ENCODE measurements around the gene SSNA1. TPM values are rescaled to one million over a fixed set of nuclear protein-coding genes. Genes with fewer than 3 reads are reported as not detected.

SSNA1 gene
- total RNA-seq, 2 donors from 2014 or later: 43.7 to 84.7 TPM

DNA sequence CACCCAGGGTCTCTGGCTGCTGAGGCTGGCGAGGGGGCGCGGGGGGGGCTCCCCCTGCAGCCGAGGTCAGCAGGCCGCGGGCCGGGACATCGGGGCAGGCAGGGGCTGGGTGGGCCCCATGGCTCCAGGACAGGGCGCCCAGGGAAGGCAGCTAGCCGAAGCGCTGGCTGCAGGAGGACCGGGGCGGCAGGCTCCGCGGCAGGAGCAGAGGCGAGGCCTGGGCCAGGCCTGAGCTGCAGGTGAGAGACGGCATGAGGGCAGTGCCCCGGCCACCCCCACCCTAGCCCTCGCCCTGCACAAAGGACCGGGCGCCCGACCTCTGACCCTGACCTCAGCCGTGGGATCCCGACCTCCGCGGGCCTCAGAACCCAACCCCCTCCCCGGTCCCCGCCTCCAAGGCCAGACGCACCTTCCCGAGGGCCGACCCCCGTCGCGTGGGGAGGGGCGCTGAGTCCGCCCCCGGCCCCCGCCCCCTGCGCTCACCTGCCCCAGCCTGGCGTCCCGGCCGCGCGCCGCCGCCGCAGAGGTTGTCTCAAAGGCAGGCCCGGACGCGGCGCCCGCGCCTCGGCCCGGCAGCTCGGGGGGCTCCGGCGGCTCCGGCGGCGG, 33.1 kb downstream of the SSNA1 start:
- H3K4me3 Mint-ChIP-seq: no peak overlapping the region
- no peak for ATAC-seq (replicated peaks)
- H3K27me3 Mint-ChIP-seq: no peaks in the 10 kb centered on the region
- no peaks in the 10 kb centered on the region for H3K9me3 Mint-ChIP-seq
- no peaks in the 10 kb centered on the region for H3K36me3 Mint-ChIP-seq (ENCODE audit: low read depth)
- no peak overlapping the region for H3K27ac Mint-ChIP-seq
- no peaks in the 10 kb centered on the region for H3K4me1 Mint-ChIP-seq

DNA sequence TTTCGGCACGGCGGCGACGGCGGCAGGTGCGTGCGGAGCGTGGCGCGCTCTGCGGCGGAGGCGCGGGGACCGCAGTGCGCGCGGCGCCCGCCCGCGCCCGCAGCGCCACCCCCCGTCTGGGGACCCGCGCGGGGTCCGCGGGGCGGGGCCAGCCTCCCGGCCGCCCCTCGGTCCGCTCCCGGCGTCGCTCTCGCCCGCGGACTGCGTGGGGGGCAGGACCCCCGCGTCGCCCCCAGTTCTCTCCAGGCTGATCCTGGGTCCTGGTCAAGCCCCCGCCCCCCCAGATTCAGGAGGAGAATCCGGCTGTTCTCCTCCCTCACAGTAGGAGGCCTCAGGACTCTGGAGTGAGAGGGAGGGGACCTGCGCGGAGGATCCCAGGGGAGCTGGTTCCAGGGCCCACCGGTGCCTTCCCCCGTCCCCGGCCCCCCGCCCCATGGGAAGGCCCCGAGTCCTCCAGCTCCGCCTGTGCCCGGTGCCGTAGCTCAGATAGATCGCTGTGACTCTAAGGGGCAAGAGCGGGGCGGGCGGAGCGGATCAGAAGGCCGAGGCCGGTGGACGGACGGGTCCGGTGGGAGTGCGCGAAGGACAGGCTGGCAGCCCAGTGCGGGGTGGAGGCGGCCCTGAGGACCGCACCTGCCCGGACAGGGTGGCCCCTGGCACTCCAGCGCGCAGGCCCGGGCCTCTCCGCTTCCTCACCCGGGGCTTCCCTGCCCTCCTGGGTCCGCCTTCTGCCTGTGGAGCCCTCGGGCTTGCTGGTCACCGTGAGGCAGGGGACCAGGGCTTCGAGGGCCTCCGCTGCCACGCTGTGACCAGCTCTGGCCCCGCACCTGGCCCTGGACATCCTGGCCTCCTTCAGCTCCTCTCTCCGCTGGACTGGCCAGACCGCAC, 34.0 kb downstream of the SSNA1 start, which contains the start of gene RNF208:
TSS of gene RNF208 (minus strand) at position 51 of the 888 bp plus-strand sequence. CDS start 1,028 bp downstream, outside the sequence.
- Mint-ChIP-seq H3K27ac (peak within 1 kb of the TSS; percentile 36), H3K4me3 (peak within 1 kb of the TSS; percentile 71), H3K27me3 (peaks cover under 1% of the 10 kb centered on the region), H3K9me3 (no peaks in the 10 kb centered on the region), H3K4me1 (peaks cover 1% of the 10 kb centered on the region), H3K36me3 (ENCODE audit: low read depth) (no peaks in the 10 kb centered on the region)
- ATAC-seq (replicated peaks): no peak

DNA sequence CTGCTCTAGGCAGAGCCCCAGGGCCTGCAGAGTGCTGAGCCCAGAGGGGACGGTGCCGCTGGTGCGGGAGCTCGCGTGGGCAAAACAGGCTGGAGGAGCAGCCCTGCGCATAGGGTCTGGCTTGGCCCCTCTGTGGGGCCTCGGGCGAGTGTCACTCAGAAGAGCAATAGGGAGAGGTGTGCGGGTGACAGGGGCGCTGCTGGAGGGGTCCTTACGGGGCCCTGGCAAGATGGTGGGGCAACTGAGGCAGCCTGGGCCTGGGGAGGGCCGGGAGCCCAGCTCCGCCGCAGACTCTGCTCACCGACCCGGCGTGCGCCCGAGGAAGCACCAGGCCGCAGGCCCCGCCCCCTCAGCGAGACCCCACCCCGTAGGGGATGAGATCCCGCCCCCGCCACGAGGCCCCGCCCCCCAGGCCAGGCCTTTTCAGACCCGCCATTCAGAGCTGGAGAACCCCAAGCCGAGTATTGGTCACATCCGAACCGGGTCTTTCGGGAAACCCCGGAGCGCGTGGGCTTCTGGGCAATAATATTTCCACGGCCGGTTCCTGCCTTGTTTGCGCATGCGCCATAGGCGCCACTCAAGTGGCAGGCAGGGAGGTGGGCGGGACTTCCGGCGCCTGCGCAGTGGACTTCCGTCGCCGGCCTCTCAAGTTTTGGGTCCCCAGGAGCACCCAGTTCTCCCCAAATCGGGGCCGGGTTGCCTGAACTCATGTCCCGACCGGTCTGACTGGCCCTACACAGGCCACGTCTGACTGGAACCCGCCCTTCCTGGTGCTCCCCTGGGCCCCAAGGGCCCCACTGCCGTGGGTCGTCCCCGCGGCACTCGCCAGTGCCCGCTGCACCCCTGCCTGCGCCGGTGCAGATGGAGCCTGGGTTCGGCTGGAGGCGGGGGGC, 34.8 kb downstream of the SSNA1 start:
- peak overlapping the region; percentile 36 for H3K27ac Mint-ChIP-seq
- H3K4me1 Mint-ChIP-seq: peaks cover 5% of the 10 kb centered on the region
- peak overlapping the region; percentile 71 for H3K4me3 Mint-ChIP-seq
- H3K9me3 Mint-ChIP-seq: no peaks in the 10 kb centered on the region
- H3K36me3 Mint-ChIP-seq (ENCODE audit: low read depth): no peaks in the 10 kb centered on the region
- ATAC-seq (replicated peaks): peak; percentile 90
- H3K27me3 Mint-ChIP-seq: peaks cover 3% of the 10 kb centered on the region

DNA sequence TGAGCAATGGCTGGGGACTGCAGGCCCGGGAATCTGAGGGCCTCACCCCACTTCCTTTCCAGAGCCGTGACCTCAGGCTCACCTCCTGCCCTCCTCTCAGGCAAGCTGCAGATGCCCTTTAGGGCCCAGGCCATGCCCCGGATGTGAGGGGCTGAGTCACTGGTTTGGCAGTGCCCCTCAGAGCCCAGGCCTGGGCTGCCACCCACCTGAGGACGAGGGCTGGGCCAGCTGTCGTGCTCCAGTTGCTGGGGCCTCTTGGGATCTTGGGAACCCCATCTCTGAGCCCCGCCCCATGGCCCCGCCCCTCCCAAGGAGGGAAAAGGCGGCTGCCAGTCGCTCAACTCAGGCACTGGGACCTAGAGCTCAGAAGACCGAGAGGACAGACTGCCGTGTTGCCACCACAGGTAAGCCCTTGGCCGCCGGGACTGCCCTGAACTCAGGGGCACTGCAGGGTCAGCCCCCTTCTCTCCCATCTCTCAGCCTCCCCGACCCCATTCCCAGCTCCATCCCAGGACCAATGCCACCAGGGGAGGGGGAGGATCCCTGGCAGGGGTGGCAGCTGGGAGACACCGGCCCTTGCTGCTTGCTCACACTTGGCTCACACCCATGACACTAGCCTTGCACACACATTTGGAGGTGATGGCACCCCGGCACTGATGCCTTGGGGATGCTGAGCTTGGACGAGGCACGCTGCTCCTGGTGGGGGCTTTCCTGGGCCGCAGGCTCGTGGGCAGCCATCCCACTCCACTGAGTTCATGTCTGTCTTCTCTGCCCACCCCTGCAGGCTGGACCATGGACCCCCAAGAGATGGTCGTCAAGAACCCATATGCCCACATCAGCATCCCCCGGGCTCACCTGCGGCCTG, 36.6 kb downstream of the SSNA1 start, which contains the start of gene CYSRT1:
TSS of gene CYSRT1 (plus strand) at position 345 of the 865 bp plus-strand sequence. CDS start at position 793, 448 bp downstream.
- ATAC-seq (replicated peaks): no peak
- Mint-ChIP-seq H3K4me3 (peak within 1 kb of the TSS; percentile 71), H3K27ac (no peak within 1 kb of the TSS), H3K9me3 (no peaks in the 10 kb centered on the region), H3K27me3 (peaks cover 3% of the 10 kb centered on the region), H3K36me3 (ENCODE audit: low read depth) (no peaks in the 10 kb centered on the region), H3K4me1 (peaks cover 5% of the 10 kb centered on the region)

DNA sequence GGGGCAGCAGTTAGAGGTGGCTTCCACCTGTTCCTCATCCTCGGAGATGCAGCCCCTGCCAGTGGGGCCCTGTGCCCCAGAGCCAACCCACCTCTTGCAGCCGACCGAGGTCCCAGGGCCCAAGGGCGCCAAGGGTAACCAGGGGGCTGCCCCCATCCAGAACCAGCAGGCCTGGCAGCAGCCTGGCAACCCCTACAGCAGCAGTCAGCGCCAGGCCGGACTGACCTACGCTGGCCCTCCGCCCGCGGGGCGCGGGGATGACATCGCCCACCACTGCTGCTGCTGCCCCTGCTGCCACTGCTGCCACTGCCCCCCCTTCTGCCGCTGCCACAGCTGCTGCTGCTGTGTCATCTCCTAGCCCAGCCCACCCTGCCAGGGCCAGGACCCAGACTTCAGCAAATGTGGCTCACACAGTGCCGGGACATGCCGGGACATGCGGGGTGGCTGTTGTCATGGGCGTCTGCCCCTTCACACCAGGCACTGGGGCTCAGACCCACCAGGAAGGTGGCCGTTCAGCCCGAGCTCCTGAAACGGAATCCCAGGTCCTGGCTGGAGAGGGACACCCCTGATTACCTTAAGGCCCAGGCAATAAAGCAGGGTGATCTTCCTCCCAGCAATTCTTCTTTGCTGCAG, 37.3 kb downstream of the SSNA1 start:
- no peak overlapping the region for H3K27ac Mint-ChIP-seq
- ATAC-seq (replicated peaks): no peak
- no peak overlapping the region for H3K4me3 Mint-ChIP-seq
- H3K9me3 Mint-ChIP-seq: no peaks in the 10 kb centered on the region
- H3K27me3 Mint-ChIP-seq: peaks cover 3% of the 10 kb centered on the region
- H3K36me3 Mint-ChIP-seq (ENCODE audit: low read depth): no peaks in the 10 kb centered on the region
- H3K4me1 Mint-ChIP-seq: peaks cover 5% of the 10 kb centered on the region

DNA sequence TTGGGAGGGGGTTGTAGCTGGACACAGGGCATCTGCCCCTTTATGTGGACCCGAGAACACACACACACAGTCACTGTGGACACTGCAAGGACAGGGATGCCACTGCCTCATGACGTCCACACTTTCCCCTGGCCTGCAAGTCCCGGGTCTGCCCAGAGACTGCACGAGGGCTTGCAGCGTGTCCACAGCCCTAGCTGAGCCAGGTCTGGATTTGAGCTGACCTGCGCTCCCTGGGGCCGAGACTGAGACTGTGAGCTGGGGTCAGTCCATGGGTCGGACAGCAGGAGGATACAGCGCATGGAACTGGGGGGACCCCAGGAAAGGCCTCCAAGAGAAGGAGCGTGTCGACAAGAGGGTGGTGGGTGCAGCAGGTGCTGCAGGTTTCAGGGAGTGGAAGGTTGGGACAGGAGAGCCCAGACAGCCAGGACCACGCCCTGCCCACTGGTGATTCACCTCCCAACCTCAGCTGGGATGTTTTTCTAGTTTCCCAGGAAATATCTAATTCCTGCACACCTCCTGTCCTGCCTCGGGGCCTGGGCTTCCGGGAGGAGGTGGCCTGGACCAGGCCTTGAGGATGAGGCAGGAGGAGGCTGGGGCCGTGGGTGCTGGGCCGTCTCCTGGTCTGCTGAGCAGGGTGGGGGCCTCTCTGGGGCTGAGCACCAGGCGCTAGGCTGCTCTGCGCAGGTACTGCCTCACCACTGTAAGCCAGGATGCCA, 38.0 kb downstream of the SSNA1 start:
- no peaks in the 10 kb centered on the region for H3K9me3 Mint-ChIP-seq

DNA sequence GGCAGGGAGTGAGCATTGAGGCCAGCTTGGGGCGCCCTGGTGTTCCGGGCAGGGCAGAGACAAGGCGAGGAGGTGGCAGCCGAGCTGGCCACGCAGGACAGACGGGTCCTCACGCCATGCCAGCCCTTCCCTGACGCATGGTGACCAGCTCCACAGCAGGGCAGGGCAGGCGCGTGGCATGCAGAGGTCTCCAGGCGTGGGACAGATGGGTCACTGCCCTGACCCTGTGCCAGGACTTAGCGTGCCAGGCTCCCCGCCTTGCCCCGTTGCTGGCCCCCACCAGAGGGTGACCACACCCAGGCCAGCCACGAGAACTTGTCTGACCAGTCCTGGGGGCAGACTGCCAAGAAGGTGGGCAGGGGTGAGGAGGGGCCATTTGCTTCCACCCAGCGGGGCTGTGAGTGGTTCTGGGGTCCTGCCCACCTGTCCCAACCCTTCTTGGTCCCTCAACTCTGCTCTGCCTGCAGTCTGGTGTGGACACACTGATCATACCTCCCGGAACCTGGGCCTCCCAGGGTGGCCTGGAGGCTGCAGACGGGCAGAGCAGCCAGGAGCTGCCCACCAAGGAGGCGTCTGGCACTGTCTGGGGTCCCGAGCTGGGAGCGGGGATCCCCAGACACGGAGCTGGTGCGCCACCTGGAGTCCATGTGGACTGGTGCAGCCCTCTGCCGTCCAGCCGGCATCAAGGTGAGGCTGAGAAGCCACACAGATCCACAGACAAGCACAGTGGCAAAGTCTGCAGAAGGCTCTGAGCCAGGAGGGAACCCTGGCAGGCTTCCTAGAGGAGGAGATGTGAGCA, 38.8 kb downstream of the SSNA1 start, which contains the start of gene RNF224:
TSS of gene RNF224 (plus strand) at position 449 of the 799 bp plus-strand sequence. CDS start 834 bp downstream, outside the sequence.
- ATAC-seq (replicated peaks): peak; percentile 48
- no peaks in the 10 kb centered on the region for H3K9me3 Mint-ChIP-seq
- peaks cover 3% of the 10 kb centered on the region for H3K27me3 Mint-ChIP-seq
- no peak within 1 kb of the TSS for H3K4me3 Mint-ChIP-seq
- no peaks in the 10 kb centered on the region for H3K36me3 Mint-ChIP-seq (ENCODE audit: low read depth)
- H3K4me1 Mint-ChIP-seq: peaks cover 5% of the 10 kb centered on the region
- no peak within 1 kb of the TSS for H3K27ac Mint-ChIP-seq

More for the DNA sequence above, 38.0 kb downstream of the SSNA1 start:
- Mint-ChIP-seq H3K27ac (no peak overlapping the region), H3K36me3 (ENCODE audit: low read depth) (no peaks in the 10 kb centered on the region), H3K4me3 (no peak overlapping the region), H3K4me1 (peaks cover 5% of the 10 kb centered on the region), H3K27me3 (peaks cover 3% of the 10 kb centered on the region)
- no peak for ATAC-seq (replicated peaks)

DNA sequence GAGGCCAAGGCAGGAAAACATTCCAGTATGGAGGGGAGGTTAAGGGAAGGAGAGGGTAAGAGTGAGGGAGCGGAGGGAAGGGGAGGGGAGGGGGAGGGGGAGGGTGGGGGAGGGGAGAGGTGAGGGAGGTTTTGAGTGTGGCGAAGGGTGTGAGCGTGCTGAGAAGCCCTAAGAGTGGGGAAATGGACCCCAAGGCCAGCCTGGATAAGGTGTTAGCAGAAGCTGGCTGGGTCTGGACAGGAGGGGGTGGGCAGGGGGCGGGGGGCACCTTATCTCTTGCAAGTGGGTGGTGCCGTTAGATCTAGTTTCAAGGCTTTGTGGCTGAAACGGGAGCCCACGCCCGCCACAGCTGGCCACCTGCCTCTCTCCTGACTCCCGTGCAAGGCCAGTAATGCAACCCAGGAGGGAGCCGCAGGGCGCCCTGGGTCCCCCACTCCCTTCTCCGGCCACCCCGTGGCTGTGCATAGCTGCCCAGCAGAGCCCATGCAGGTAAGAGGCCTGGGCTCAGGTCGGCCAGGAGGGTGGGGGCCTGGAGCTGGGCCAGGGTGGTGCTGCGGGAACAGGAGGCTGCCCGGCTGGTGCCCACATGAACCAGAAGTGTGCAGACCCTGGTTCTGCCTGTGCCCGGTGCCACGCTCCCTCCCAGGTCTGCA, 39.5 kb downstream of the SSNA1 start:
- H3K4me3 Mint-ChIP-seq: no peak overlapping the region
- ATAC-seq (replicated peaks): no peak
- H3K36me3 Mint-ChIP-seq (ENCODE audit: low read depth): no peaks in the 10 kb centered on the region
- no peak overlapping the region for H3K27ac Mint-ChIP-seq
- H3K9me3 Mint-ChIP-seq: no peaks in the 10 kb centered on the region
- peaks cover 3% of the 10 kb centered on the region for H3K27me3 Mint-ChIP-seq
- peaks cover 5% of the 10 kb centered on the region for H3K4me1 Mint-ChIP-seq

DNA sequence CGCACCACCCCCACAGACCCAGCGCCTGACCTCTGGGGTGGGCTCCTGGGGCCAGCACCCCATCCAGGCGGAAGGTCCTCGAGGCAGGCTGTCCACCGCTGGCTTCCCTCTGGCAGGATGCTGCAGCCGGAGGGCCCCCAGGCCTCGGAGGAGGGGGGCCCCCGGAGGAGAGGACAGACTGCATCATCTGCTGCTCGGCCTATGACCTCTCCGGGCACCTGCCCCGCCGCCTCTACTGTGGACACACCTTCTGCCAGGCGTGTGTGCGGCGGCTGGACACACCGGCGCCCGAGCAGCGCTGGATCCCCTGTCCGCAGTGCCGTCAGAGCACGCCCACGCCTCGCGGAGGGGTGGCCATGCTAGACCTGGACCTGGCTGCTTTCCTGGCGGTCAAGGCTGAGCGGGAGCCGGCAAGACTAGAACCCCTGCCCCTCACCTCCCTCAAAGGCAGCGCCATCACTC, 40.1 kb downstream of the SSNA1 start:
- Mint-ChIP-seq H3K27ac (no peak overlapping the region), H3K27me3 (peaks cover 3% of the 10 kb centered on the region), H3K4me1 (peaks cover 5% of the 10 kb centered on the region), H3K9me3 (no peaks in the 10 kb centered on the region), H3K4me3 (no peak overlapping the region), H3K36me3 (ENCODE audit: low read depth) (no peaks in the 10 kb centered on the region)
- no peak for ATAC-seq (replicated peaks)

DNA sequence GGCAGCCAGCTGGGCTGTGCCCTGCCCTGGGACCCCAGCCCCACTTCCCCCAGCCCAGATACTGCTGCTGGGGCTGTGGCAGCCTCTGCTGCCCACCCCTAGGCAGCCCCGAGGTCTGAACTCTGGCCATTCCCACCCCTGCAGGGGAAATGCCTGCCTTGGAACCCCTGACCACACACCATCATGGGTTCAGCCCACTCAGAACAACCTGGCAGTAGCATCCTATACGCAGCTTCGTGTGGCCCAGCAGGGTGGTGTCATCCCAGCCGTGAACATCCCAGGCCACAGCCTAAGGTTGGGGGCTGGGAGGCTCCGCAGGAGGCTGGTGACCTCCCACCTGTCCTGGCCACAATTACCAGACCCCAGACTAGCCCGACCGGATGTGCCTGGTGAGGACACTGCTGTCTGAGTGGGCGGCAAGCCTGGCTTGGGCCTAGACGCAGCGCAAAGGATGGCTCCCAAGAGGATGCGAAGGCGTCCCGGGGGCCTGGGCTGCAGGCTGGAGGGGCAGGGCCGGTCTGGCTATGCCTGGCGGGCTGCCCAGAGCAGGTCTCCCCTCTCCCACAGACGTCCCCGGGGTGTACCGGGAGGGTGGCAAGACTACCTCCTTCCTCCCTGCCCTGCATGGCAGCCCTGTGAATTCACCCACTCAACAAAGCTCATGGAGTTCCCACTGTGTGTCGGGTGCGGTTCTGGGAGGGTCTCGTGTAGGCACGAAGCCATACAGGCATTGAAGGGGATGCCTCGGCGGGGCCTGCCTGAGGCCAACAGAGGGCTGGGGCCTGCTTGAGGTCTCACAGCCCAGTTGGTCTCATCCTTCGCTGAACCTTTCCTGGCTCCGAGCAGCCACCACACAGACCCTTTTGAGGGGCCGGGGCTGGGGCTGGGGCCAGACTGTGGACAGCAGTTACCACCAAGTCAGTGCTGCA, 40.8 kb downstream of the SSNA1 start:
- H3K9me3 Mint-ChIP-seq: no peaks in the 10 kb centered on the region
- H3K36me3 Mint-ChIP-seq (ENCODE audit: low read depth): no peaks in the 10 kb centered on the region
- H3K4me3 Mint-ChIP-seq: no peak overlapping the region
- peaks cover 5% of the 10 kb centered on the region for H3K4me1 Mint-ChIP-seq
- ATAC-seq (replicated peaks): no peak
- H3K27ac Mint-ChIP-seq: no peak overlapping the region
- H3K27me3 Mint-ChIP-seq: peaks cover 3% of the 10 kb centered on the region
